OCI-M2 (cell line): Measurements from ENCODE around the gene APBA3.
"Not testable (repeated sequence)": the region's sequence is repeated elsewhere in the genome, so short reads cannot be mapped to it uniquely, and the experiment has no call there.

ENCODE experiments used
- DNase-seq: peaks from one replicate; lab custom pipeline; 2025; ENCODE audit not compliant: unreplicated experiment; lab: John Stamatoyannopoulos, UW

APBA3 gene

GRCh38 chr19:3771906-3772455 lies 10.5 kb upstream of the APBA3 start, which contains the start of gene RAX2:
RAX2 (minus strand) TSS chr19:3772228; CDS start chr19:3771742, 486 bp downstream.
- no peak for DNase-seq

GRCh38 chr19:3771000-3771905 lies 9.8 kb upstream of the APBA3 start:
- no peak for DNase-seq

DNA sequence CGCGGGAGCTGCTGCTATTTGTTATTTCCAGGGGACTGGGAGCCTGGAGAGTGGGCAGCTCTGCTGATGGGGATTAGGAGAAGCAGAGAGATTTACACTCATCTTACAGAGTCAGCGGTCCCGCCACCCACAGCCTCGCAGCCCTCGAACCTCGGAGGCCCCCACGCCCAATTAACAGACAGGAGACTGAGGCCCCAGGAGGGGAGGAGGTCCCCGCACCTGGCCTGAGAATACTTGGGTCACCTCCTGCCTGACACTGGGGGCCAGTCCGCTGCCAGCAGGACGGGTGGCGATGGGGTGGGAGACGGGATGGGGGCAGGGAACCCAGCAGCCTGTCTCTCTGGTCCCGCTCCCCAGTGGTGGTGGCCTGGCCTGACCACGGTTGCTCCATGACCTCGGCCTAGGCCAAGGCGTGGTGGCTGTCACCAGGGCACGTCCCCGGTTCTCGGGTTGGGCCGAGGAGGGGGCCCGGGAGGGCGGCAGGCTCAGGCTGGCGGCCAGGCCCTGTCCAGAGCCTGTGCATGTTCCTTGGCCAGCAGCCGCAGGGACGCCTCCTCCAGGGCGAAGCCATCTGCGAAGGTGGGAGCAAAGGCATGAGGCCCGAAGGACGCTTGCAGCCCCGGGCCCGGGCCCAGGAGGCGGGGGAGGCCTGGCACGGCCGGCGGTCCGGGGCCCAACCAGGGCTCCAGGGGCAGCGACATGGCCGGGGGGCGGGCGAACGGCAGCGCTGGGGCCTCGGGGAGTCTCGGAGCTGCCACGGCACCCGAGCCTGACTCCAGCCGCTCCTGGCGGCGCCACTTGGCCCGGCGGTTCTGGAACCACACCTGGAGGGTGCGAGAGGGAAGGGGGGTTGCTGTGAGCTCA lies 8.9 kb upstream of the APBA3 start:
- no peak for DNase-seq

DNA sequence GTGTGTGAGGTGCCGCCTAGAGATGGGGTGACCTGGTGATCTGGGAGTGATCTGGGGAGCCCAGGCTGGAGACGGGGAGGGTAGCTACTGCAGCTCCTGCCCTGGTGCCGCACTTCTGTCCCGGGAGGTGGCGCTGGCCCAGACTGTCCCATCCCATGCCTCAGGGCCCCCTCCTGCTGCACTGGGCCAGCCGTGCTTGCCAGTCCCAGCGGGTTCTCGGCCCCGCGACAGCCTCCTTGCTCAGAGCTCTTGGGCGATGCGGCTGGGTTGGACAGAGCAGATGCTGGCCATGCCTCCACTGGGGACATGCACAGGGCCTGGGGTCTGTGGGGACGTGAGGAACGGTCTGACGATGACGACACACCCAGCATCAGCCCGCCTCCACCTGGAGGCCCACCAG lies 8.0 kb upstream of the APBA3 start:
- no peak for DNase-seq

DNA sequence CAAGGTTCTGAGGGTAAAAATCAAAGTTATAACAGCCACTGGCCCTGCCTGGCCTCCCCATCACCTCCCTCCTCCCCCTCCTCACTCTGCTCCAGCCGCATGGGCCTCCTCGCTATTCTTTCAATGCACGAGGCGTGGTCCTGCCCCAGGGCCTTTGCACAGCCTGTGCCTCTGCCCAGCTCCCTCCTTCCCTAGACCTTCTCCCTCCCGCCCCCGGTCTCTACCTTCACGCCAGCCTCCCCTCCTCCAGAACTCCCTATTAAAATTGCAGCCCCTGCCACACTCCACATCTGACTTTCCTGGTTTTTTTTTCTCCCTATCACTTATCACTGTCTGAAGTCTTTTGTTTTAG lies 7.2 kb upstream of the APBA3 start:
- no peak for DNase-seq

DNA sequence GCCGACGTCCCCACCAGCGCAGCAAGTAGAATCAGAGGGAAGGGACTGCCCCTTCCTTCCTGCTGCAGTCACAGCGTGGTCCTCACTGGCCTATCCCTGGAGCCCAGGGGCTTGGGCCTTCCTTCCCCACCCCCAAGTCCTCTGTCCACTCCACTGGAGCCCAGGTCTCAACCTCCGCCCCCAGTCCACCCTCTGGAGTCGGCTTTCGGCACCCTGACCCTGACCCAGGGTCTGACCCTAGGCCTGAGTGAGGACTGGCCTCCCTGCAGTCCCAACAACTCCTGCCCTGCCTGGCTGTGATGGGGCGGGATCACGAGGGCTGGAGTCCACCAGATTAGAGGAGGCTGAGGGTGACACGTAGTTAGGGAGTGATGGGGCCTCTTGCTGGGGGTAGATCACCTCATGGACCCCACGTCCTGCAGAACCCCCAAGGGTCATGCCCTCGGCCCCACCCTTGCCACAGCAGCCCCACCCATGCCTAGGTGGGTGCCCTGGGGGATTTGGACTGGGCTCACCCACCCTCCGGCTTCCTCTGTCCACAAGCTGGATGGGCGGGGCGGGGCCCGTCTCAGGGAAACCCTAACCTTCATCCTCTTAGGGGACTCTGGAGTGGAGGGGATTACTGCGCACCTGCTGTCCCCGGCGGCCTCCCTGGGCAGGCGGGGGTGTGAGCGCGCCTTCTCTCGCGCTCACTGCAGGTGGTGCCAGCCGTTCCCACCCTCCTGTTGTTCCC lies 6.7 kb upstream of the APBA3 start:
- no peak for DNase-seq

GRCh38 chr19:3767050-3767449 lies 5.6 kb upstream of the APBA3 start:
- DNase-seq, result no peak

- DNase-seq, result no peak
Measured at GRCh38 chr19:3766520-3766919, 5.0 kb upstream of the APBA3 start.

- not testable (repeated sequence) for DNase-seq
Measured at GRCh38 chr19:3765757-3766156, 4.3 kb upstream of the APBA3 start.

- no peak for DNase-seq
Measured at GRCh38 chr19:3765121-3765520, 3.6 kb upstream of the APBA3 start.

DNA sequence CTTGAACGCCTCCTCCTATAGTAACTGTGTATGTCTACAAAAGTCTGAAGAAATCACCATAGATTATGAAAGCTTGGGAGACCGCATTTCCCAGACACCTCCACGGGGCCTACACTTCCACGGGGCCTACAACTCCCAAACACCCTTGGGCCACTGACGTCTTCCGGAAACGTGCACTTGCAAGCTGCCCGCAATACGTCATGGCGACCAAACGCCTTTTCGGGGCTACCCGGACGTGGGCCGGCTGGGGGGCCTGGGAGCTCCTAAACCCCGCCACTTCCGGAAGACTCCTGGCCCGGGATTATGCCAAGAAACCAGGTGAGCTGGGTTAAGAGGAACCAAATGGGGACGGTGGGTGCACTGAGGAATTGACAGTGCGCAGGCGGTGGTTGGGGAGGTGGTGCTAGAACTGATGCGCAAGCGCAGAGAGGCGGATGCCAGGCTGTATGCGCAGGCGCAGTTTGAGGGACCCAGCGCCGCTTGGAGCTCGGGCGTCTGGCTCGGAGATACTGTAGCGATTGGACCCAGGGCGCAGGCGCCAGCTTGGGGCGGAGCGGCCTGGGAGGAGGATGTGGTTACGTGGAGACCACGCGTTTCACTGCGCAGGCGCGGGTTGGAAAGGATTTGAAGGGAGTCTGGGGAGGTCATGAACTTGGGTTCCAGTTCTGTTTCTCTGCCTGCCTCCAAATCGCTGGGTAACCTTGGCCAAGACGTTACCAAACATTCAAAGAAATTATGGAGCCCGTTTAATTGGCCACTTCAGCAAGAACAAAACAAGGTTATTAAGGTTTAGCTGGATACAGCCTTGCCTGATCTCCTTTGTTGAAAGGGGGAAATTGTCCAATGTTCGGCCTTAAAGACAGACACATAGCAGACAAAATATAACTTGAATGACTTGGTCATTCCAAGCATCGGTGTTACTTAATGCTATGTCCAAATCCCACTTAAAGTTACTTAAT lies 1.3 kb upstream of the APBA3 start, which contains the start of gene MRPL54:
Gene MRPL54 (plus strand): TSS at position 182 of the 959 bp plus-strand sequence. CDS start 19 bp downstream, at position 201.
- DNase-seq, result peak; percentile 90

DNA sequence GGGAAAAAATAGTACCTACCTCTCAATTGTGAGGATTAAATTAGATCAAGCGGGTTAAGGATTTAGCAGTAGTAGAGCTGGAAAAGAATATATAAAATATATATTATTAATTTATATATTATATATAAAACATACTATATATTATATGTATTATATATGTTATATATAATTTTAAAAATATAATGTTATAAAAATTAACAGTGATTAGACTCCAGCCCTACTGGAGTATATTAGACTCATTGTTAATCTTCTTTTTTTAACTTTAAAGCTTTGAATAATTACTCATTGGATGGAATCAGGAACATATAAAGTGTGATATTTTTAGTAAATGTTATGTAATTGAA lies 610 bp upstream of the APBA3 start:
- DNase-seq, result no peak

DNA sequence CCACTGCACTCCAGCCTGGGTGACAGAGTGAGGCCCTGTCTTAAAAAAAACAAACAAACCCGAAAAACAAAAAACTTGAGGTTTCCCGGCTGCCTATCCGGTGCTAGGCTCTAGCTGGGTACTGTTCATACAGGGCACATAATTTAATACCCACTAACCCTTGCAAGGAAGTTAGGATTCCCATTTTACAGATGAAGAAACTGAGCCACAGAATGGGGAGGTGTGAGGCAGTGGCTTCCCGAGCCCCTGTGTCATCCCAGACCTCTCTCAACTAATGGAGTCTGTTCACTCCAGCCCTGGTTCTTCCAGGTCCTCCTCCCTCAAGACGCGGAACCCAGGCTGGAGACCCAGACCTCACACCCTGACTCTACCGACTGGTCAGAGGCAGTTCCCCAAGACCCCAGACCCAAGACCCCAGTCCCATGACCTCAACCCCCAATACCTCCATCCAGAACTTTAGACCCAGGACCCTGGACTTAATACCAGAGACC lies 576 bp downstream of the APBA3 start:
- DNase-seq, result no peak

DNA sequence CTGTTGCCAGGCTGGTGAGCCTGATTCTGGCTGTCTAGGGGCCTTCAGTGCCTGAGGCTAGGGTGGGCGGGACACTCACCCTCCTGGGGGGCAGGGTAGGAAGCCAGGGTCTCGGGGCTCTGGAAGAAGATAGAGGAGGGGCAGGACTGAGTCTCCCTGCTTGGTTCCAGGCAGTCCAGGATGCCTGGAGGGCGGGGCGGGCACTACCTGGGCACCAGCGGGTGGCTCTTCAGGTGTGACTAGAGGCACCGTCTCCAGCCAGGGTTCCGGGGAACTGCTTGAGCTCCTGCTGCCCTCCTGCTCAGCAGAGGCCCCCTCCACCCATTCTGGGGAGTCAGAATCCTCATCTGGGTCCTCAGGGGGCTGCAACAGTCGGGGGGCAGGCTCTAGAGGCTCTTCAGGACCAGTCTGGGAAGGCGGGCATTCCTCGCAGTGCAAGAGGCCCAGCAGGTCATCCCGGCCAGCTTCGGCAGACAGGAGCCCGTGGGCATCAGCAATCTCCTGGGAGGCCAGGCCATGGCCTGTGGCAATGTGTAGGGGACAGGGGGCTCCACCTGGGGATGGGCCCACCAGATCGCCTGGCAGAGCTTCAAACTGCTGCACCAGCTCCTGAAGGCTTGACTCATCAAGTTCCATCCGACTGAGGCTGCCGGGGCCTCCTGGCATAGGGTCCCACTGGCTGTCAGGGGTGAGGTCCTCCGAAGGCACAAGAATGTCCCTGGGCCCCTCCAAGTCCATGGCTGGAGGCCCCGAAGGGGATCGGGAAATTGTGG lies 1.8 kb downstream of the APBA3 start:
- DNase-seq, result no peak

DNA sequence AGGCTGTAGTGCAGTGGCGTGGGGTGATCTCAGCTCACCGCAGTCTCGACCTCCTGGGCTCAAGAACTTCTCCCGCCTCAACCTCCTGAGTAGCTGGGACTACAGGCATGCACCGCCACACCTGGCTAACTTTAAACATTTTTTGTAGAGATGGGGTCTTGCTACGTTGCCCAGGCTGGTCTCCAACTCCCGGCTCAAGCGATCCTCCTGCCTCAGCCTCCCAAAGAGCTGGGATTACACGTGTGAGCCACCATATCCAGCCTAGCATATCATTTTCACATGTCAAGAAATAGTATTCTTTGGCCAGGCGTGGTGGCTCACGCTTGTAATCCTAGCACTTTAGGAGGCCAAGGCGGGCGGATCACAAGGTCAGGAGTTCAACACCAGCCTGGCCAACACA lies 3.2 kb downstream of the APBA3 start:
- DNase-seq, result not testable (repeated sequence)

DNA sequence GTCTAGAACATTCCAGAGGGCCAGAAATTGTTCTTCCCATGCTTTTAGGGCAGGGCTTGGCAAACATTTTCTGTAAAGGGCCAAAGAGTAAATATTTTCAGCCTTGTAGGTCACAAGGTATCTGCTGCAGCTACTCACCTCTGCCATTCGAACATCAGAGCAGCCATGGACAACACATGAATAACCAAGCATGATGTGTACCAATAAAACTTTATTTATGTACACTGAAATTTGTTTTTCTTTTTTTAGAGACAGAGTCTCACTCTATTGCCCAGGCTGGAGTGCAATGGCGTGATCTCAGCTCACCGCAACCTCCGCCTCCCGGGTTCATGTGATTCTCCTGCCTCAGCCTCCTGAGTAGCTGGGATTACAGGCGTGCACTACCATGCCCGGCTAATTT lies 3.8 kb downstream of the APBA3 start:
- DNase-seq, result not testable (repeated sequence)

DNA sequence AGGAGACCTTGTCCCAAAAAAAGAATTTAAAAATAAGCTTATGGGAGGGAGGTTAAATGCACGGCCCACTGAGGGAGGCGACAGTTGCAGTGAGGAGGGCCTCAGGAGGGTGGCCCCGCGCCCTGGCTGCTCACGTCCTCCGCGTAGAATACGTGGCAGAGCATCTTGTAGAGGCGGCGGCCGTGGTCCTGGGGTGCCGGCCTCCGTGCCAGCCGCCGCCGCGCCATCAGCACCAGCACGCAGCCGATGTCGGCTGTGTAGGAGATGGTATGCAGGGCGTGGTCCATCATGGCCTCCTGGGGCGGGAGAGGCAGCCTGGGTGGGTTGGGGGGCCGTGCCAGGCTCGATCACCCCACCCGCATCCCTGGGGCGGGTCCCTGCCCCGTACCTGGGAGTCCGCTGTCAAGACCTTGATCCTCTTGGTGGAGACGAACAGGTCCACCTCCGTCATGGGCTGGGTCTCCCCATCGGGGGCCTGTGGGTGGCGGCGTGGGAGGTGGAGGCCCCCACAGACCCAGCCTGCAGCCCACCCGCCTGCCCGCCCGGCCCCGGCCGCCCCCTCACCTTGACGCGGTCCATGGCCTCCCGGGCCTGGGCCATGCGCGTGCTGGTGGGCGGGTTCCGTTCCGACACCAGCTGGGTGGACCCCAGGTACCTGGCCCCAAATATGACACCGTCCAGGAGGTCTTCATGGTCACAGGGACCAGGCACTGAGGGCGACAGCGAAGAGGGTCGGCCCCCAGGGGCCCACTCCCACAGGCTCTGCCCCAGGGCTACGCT lies 7.7 kb downstream of the APBA3 start:
- no peak for DNase-seq

DNA sequence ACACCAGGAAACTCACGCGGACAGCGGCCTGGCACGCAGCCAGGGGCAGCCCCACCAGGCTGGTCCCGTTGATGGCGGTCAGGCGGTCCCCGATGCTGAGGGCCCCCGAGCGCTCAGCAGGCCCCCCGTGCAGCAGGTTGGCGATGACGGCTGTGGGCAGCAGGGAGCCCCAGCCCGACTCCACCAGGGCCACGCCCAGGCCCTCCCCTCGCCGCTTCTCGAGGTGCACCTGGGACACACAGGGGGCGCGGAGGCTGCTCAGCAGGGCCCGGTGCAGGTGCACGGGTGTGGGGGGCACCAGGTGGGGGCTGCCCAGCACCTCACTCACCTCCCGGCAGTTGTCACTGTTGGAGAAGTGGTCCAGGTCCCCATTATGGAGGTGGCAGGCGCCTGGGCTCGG lies 9.0 kb downstream of the APBA3 start:
- DNase-seq, result no peak
